Measurements from ENCODE around the gene STAT6.
A peak's percentile ranks its signal among the peaks of the same experiment; 100 is the strongest.

The STAT6 gene, protein sequence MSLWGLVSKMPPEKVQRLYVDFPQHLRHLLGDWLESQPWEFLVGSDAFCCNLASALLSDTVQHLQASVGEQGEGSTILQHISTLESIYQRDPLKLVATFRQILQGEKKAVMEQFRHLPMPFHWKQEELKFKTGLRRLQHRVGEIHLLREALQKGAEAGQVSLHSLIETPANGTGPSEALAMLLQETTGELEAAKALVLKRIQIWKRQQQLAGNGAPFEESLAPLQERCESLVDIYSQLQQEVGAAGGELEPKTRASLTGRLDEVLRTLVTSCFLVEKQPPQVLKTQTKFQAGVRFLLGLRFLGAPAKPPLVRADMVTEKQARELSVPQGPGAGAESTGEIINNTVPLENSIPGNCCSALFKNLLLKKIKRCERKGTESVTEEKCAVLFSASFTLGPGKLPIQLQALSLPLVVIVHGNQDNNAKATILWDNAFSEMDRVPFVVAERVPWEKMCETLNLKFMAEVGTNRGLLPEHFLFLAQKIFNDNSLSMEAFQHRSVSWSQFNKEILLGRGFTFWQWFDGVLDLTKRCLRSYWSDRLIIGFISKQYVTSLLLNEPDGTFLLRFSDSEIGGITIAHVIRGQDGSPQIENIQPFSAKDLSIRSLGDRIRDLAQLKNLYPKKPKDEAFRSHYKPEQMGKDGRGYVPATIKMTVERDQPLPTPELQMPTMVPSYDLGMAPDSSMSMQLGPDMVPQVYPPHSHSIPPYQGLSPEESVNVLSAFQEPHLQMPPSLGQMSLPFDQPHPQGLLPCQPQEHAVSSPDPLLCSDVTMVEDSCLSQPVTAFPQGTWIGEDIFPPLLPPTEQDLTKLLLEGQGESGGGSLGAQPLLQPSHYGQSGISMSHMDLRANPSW

DNA sequence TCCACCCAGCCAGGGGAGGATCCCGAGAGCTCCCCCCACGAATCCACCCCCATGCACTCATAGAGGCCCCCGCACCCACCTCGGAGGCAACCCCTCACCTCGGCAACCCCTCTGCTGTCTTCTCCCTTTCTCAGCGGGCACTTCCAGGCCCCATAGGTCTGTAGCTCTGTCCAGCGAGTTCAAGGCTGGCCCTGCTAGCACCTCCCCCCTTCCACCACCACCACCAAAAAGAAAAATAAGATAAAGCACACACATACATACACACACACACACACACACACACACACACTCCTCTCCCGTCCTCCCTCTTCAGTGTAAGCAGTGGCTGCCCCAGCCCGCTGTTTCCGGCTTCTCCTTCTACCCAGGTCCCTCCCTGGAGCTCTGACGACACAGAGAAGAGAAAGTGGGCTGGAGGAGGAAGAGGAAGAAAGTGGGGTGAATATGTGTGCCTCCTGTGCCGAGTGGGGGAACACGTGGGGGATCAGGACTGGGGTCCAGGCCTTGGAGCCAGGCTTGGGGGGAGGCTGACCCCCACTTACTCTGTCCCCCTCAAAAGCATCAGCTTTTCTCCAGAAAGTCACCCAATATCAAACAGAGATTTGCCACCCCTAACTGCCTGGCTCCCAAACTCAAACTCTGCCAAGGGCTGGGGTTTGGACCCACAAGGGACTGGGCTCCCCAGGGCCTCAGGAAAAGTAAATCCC, at the start of gene STAT6:
Gene STAT6, minus strand, starts transcription at position 332 of the 704 bp plus-strand sequence. CDS start 3,084 bp downstream, outside the sequence.
- peak; percentile 68 for DNase-seq (ENCODE audit: low read depth)

DNA sequence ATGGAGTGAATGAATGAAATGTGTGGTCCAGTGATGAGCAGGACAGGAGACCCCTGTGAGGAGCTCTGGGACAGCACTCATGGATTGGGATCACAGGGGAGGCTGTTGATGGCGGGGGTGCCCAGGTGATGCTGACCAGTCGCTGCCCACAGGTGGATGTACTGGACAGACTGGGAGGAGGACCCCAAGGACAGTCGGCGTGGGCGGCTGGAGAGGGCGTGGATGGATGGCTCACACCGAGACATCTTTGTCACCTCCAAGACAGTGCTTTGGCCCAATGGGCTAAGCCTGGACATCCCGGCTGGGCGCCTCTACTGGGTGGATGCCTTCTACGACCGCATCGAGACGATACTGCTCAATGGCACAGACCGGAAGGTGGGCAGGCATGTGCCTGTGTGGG, 49.6 kb upstream of the STAT6 start:
- no peak for DNase-seq (ENCODE audit: low read depth)

DNA sequence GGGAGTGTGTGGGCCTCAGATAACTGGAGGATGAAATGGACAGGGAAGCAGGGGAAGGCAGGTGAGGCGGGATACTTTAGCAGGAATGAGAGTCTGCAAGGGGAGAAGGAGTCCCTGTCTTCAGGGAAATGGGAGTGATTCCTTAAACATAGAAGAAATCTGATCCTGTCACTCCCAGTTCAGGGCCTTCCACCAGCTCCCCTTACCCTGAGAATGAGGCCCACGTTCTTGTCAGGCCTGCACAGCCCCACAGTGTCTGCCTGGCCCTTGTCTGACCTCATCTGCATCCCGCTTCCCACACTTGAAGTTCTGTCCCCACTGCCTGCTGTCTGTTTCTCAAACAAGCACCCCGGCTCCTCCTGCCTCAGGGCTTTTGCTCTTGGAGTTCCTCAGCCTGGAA, 48.9 kb upstream of the STAT6 start:
- no peak for DNase-seq (ENCODE audit: low read depth)

DNA sequence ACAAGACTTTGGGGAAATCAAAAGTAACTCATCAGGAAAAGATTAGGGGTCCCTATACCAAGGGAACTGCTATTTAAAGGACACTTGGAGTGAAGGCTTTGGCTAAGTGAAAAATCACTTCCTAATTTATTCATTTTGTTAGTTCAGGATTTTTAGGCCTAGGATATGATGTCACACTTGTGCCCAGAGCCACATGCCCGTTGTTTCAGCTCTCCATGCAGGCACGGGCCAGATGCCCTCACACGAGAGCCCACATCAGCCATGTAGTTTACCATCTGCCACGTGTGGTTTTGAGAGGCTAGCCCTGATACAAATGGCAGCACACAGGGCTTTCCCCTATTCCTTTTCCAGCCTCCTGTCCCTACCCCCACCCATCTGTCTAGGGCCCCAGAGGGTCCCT, 48.1 kb upstream of the STAT6 start:
- DNase-seq (ENCODE audit: low read depth) = no peak

DNA sequence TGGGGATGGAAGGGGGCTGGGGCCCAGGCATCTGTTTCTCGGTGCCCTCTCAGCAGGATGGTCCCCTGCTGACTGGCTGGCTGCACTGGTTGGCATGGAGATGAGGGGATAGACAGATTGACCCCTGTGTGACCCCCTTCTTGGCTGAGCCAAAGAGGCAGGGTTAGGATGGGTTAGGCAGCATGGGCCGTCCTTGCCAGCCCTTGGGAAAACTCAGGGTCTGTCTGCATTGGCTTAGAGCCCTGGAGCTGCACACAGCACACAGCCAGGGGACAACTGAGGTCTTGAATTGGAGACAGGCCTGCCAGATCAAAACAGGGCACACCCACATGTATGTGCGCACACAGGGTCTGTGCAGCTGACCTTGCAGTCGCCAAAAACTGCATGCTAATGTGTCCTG, 47.5 kb upstream of the STAT6 start:
- DNase-seq (ENCODE audit: low read depth) = no peak

DNA sequence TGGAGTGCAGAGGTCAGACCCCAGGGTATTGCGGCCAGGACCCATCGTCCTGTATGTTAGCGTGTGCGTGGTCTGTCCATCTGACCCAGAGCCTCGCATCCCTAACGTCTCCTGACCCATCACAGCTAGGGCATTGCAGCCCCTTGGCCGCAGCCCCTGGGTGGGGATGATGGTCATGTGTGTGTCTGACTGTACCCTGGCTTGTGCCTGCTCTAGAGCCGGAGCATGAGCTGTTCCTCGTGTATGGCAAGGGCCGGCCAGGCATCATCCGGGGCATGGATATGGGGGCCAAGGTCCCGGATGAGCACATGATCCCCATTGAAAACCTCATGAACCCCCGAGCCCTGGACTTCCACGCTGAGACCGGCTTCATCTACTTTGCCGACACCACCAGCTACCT, 47.0 kb upstream of the STAT6 start:
- DNase-seq (ENCODE audit: low read depth) = no peak

DNA sequence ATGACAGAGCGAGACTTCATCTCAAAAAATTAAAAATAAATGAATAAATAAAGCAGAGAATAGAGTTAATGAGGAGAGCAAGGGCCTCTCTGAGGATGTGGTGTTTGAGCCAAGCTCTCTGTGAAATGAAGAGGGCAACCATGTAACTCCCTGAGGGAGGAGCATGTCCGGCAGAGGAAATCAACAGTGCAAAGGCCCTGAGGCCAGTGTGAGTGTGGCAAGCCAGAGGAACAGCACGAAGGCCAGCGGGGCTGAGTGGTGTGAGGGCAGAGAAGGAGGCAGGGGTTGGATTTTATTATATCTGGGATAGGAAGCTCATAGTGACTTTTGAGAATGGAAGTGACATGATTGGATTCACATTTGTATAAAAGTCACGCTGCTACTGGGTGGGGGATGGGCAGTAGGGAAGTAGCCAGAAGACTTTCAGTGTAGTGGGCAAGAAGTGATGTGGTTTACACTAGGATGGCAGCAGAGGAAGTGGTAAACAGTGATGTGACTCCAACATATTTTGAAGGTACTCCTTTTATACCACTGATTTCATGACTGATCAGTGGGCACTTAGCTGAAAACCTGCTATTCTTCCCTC, 46.5 kb upstream of the STAT6 start:
- DNase-seq (ENCODE audit: low read depth) = no peak

DNA sequence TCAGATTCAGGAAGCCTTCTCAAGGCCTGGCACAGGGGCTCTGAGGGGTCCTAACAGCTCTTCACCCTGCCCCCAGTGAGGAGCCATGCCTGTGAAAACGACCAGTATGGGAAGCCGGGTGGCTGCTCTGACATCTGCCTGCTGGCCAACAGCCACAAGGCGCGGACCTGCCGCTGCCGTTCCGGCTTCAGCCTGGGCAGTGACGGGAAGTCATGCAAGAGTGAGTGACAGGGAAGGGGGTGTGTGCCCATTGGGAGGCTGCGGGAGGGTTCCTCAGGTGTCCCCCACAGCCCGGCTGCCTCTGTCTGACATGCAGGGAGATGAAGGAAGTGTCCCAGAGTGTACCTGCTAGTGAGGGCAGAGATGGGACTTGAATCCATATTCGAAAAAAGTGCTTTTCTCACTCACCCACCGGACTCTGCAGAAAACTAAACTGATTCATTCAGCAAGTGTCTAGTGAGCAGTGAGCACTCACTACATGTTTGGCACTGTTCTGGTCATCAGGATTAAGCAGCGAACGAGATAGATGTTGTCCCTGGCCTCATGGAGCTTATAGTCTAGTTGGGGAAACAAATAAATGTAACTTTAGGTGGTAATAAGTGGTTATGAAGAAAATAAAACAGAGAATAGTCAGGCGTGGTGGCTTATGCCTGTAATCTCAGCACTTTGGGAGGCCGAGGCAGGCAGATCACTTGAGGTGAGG, 45.7 kb upstream of the STAT6 start:
- DNase-seq (ENCODE audit: low read depth) = no peak

DNA sequence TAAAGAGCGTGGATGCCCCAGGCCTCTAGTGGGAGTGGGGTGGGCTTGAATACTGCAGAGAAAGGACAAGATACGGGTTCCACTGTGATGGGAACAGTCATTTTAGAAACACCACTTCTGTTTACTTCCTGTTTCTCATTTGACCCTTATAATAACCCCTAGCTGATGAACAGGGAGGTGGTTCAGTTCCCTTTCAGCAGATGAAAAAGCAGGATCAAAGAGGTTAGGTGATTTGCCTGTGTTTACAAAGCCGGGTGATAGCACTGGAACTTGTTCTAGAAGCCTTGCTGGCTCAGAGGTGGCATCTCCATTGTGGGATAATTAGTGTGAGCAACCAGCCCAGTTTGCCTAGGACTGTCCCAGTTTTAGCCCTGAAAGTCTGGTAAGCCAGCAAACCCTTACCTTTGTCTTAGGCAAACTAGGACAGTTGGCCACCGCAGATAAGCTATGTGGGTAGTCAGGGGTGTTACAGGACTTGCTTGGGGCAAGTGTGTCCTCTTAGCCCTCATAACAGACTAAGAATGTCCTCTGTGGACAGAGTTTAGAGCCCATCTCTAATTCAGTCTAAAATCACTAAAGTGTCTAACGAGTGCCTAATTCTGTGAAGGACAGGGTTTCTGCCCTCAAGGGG, 43.8 kb upstream of the STAT6 start:
- DNase-seq (ENCODE audit: low read depth) = no peak

DNA sequence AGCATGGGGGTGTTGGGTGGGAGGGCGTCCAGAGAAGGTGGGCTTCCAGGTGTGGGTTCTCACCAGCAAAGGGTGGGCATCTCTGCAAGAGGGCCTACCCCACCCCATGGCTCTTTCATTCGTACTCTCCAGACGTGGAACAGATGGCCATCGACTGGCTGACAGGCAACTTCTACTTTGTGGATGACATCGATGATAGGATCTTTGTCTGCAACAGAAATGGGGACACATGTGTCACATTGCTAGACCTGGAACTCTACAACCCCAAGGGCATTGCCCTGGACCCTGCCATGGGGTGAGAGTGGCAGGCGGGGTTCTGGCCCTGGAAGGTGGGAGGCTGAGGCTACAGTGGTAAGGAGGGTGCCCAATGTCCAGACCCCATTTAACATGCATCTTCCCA, 42.9 kb upstream of the STAT6 start:
- no peak for DNase-seq (ENCODE audit: low read depth)

DNA sequence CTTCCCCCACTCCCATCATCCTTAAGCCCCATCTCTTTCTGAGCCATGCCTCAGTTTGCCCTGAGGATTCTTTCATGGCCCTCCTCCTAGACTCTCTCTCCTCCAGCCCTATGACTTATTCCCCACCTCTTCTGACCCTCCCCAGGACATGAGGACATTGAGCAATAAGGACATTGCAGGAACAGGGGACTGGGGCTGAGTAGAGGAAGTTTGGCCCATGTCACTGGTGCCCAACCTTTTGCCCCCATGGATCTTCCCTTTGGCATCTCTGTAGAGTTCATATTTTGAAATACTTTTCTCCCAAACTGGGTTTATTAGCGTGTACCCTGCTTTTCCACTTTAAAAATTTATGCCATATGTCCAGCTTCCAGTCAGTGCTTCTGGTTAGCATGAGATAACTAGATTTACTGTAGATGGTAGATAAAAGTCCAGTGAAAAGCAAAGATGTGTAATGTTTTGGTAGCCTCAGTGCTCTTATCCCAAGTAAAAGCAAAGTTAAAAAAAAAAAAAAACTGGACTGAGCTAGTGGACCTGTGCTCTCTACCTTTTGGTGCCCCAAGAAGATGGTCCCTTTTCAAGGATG, 42.3 kb upstream of the STAT6 start:
- no peak for DNase-seq (ENCODE audit: low read depth)

DNA sequence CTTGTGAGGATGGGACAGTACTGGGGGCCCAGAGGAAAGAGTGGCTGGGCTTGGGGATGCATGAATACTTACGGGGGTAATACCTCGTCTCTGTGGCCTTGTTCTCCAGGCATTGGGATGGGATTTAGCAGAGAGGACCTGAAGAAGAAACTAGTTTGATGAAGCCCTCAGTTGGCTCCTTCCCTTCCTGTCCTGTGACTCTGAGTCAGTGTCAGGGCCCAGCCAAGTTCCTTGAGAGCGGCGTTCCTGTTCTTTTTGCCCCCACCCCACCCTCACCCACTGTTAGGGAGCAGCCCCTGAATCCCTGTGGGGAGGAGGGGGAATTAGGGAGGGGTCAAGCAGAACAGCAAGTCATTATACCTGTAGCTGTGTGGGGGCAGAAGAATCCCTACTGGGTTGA, 41.5 kb upstream of the STAT6 start:
- no peak for DNase-seq (ENCODE audit: low read depth)

DNA sequence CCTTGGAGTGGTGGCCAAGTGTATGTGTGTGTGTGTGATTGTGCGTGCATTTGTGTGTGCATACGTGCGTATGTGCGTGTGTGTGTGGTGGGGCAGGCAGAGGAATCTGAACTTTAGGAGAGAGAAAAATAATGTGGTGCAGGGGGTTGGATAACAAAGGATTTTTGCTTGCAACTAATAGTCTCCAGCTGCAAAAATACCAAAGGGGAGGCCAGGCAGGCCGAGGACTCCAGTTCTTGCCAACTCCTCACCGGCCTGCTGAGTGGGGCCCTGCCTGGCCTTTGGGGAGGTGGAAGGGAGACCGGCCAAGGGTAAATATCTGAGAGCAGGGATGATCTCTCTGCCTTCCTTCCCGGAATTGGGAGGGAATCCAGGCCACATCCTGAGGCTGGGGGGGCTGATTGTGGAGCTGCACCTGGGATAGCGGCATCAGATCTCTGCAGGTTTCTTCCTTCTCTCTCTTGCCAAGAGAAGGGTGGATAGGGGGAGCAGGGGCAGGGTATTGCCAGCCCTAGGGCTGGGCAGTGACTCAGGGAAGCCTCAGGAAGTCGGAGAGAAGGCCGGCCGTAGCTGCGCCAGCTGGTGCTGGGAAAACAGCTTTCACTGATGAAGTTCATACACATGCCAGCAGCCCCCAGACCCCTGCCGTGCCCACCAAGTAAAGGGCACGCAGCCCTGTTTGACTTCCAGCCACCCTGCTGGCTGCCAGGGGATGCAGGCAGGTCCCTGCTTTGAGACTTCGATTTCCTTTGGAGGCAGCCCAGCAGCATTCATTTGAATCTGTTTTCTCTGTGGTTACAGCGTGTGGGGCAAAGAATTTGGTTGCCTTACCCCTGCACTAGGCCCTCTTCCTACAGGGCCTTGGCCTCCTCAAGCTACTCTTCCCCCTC, 40.8 kb upstream of the STAT6 start:
- DNase-seq (ENCODE audit: low read depth) = no peak

DNA sequence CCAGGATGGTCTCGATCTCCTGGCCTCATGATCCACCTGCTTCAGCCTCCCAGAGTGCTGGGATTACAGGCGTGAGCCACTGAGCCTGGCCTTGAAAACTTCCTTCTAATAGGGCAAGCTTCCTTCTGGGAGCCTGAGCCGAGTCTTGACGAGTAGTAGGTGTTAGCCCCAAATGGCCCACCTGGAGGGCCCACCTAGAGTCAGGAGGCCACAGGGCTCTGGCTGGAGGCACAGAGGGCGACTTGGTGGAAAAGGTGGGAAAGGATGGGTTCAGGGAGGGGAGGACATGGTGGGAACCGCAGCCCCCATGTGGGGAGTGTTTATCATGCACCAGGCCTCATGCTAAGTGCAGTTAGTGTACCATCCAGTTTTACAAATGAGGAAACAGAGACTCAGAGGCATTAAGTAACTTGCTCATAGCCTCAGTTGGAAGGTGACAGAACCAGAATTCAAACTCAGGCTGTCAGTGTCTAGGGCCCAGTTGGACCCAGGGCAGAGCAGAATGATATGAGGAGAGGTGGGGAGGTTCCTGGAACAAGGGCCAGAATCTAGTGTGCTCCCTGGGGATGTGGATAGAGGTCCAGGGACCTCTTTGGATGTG, 39.3 kb upstream of the STAT6 start:
- no peak for DNase-seq (ENCODE audit: low read depth)

DNA sequence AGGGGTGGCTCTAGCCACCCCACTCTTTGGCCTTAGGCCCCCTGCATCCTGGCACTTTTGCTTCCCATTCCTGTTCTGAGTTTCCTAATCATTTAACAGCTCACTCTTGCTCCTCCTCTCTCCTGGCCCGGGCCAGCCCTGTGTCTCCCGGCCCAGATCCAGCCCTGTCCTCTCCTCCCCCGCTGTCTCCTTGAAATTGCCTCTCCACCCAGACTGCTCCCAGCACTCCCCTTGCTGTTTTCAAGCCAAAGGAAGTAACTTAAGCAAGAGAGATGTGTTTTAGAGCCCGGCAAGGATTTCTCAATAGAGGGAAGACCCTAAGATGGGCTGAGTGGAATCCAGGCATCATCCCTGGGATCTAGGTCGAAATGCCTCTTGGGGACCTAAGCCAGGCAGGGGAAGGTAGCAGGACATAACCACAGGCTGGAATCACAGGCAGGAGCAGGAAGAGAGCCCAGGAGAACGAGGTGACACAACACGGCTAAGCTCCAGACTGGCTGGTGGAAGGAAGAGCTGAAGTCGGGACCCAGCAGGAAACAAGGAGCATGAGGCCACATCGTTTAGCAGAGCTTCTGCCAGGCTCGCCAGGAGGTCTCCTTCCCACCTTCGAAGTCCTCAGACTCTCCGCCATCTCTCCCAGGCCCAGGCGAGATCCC, 38.2 kb upstream of the STAT6 start:
- DNase-seq (ENCODE audit: low read depth) = no peak

DNA sequence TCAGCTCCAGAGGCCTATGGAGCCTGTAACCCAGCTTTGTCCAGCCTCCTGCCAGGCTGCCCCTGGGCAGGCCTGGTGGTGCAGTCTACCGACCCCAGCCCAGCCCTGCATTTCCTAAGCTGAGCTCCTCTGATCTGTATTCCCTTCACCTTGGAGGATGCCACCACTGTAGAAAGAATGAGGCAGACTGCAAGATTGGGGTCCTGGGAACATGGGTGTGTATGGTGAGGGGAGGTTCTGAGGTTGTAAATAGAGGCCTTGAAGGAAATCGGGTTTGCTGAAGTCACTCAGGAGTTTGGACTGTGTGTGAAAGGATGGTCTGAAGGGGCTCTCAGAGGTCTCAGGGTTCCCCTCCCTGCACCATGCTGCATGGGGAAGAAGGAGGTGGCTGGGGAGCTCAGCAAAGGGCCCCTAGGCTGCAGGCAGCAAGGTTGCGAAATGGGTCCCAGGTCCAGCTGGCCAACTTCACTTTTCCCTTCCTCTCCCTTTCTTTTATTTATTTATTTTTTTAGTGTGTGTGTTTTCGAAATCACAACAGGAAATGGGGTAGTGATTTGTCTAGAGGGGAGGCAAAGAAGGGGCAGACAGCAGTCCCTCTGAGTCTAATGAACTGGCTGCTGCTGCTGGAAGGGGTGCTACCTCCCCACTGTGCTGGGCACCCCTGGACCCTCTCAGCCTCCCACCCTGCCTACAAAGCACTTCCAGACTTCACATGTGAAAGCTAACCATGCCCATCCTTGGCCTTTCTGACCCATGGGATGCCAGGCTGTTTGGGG, 37.5 kb upstream of the STAT6 start:
- DNase-seq (ENCODE audit: low read depth) = no peak

DNA sequence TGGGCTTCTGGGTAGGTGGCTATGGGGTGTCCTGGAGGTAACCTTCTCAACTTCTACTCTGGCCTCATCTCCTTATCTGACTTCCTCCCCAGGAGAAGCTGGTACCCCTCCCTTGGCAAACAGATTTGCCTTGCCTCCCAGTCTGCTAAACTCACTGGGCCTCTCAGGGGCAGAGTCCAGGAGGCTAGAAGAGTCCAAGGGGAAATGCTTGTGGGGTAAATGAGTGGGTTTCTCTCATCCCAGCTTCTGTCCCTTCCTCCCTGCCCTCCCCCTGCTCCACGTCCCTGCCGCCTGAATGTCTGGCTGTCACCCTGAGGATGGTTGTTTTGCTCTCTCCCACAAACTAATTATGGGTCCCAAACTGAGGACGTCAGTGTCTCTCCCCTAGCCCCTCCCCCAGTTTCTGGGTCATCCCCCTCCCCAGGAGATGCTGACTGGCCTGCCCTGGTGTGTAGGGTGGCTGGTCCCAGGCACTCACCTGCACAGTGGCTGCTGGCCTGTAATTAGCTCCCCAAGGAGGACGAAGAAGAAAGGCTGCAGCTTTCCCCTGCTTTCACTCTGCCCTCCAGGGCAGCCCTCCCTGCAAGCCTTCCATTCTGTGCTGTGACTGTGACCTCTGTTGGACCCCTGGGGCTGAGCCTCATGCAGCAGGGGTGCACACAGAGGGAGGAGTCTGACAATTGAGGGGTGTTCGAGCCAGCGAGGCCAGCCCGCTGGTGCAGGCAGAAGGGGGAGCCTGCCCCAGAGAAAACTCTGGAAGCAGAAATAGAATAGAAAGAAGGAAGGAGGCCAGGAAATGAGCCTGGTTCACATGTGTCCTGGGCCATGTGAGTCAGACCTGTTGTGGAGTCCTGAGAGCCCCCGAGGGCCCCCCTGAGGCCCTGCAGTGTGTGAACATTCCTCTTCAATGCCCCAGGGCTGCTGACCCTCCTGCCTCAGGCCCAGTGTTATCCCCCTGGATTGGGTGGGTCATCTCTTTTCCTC, 36.1 kb upstream of the STAT6 start, which contains the start of gene LRP1-AS:
Gene LRP1-AS, minus strand, starts transcription at position 659 of the 984 bp plus-strand sequence.
- DNase-seq (ENCODE audit: low read depth) = no peak
